HG02870 (cell line): ENCODE results near the gene PTGER4.
"Not testable (repeated sequence)": the region's sequence is repeated elsewhere in the genome, so short reads cannot be mapped to it uniquely, and the experiment has no call there.

ENCODE experiments used
- ATAC-seq: cut with Tn5 transposase; IDR thresholded peaks from one replicate; pipeline ENCODE4 v1.9.1; 2021; ENCODE audit warnings: mild to moderate bottlenecking, moderate library complexity; ENCODE audit not compliant: unreplicated experiment

The PTGER4 gene

DNA sequence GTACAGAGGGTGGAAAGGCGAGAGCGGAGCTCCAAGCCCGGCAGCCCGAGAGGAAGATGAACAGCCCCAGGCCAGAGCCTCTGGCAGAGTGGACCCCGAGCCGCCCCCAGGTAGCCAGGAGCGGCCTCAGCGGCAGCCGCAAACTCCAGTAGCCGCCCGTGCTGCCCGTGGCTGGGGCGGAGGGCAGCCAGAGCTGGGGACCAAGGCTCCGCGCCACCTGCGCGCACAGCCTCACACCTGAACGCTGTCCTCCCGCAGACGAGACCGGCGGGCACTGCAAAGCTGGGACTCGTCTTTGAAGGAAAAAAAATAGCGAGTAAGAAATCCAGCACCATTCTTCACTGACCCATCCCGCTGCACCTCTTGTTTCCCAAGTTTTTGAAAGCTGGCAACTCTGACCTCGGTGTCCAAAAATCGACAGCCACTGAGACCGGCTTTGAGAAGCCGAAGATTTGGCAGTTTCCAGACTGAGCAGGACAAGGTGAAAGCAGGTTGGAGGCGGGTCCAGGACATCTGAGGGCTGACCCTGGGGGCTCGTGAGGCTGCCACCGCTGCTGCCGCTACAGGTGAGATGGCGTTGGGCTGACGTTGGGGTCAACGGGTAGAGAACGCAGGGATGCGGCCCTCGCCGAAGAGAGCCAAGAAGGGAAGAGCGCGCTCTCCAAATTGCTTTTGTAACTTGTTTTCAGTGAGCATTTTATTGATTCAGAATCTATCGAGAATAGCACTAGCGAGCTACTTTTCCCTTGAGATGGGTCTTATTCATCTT is at the start of gene PTGER4:
Gene PTGER4, plus strand, starts transcription at position 3 of the 769 bp plus-strand sequence. CDS start 1,079 bp downstream, outside the sequence.
- ATAC-seq: peak; percentile 34

DNA sequence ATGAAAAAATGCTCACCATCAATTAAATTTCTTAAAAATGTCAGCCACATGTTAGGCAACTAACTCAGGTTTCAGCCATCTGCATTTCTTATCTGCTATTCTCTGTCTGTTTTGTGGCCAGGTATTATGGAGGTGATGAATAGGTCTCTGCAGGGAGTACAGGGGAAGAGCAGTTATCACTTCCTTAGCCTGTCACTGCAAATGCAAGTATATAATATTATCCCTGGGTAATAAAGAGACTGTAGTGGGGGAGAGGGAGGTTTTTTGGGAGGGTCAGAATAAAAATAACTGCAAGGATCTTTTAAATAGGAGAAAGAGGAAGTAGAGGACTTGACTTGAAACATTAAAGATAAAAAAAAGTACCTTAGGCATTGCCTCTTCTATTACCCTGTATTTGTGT is 49.6 kb upstream of the PTGER4 start:
- no peak for ATAC-seq

DNA sequence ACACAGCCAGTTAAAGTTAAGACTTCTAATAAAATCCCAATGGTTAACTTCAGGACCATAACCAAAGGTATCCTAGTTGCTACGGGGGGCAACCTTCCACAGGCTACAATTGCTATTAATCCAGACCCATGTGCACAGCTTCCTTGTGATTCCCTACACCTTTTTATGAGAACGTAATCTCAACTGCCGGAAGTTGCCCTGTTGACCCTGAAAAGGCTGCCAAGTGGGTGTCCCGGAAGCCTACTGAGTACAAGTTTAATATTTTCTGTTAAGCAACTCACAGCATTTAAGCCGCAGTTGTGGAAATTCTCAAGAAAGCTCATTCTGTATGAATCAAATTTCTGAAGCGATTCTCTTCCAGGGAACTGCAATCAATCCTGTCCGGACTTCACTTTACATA is 48.5 kb upstream of the PTGER4 start:
- ATAC-seq: no peak

DNA sequence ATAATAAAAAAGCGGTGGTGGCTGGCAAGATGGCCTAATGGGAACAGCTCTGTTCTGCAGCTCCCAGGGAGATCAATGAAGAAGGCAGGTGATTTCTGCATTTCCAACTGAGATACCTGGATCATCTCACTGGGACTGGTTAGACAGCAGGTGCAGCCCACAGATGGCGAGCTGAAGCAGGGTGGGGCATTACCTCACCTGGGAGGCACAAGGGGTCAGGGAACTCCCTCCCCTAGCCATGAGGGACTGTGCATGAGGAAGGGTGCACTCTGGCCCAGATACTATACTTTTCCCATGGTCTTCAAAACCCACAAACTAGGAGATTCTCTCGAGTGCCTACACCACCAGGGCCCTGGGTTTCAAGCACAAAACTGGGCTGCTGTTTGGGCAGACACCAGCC is 45.6 kb upstream of the PTGER4 start:
- no peak for ATAC-seq

DNA sequence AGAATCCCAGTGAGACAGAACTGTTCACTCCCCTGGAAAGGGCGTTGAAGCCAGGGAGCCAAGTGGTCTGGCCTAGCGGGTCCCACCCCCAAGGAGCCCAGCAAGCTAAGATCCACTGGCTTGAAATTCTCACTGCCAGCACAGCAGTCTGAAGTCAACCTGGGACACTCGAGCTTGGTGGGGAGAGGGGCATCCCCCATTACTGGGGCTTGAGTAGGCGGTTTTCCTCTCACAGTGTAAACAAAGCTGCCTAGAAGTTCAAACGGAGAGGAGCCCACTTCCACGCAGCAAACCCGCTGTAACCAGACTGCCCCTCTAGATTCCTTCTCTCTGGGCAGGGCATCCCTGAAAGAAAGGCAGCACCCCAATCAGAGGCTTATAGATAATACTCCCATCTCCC is 45.1 kb upstream of the PTGER4 start:
- no peak for ATAC-seq

DNA sequence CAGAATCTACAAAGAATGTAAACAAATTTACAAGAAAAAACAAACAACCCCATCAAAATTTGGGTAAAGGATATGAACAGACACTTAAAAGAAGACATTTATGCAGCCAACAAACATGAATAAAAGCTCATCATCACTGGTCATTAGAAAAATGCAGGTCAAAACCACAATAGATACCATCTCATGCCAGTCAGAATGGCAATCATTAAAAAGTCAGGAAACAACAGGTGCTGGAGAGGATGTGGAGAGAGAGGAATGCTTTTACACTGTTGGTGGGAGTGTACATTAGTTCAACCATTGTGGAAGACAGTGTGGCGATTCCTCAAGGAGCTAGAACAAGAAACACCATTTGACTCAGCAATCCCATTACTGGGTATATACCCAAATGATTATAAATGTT is 40.2 kb upstream of the PTGER4 start:
- not testable (repeated sequence) for ATAC-seq

DNA sequence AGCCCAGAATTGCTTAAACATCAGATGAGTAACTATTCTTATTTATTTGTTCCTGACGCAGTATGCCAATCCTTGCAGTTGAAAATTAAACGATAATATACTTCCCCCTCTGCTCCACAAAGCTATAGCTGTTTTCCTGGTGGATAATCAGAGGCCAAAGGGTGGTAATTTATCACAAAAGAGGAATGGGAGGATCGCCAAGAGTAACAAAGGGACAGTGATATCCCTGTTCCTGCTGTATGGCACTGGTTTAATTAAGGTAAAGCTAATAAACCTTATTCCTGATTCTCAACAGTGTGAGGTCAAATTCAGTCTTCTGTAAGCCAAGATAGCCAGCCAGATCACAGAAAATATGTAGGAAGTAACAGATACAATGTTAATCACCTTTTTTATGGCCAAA is 33.4 kb upstream of the PTGER4 start:
- ATAC-seq: no peak

DNA sequence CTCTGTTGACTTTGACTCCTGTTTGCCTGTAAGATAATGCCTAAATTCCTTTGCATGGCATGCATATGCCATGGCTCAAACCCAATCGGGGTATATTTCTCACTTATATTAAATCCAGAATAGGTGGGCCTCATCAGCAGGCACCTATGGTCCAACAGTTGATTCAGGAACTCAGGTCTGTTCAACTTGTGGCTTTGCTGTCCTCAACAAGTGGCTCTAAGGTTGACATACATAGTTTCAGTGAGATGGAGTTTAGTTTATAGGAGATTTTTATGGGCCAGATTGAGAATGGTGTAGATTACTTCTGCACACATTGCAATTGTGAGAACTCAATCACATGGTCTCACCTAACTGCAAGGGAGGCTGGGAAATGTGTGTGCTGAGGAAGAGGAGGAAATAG is 31.6 kb upstream of the PTGER4 start:
- ATAC-seq: no peak

DNA sequence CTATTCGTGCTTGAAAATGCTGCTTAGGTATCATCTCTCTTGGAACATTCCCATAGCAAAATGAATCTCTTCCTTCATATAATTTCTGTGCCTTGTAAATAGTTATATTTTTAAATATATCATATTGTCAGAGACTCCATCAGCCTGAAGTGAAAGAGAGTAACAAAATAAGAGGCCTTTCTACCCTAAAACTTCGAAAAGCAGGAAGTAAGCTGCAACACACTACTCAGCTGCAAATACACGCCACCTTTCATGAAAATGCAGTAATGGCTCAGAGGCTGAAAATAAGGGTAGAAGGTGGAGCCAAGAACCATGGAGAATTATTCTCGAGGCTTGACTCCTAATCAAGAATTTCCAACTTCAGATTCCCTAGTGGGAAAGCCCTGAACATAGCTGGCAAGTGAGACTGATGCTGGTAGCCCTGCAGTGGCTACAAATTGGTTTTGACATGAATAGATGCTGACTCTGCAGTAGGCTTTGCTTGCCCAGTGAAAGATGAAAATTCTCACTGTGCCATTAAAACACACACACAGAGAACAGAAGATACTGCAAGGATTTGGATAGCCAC is 30.2 kb upstream of the PTGER4 start:
- no peak for ATAC-seq

DNA sequence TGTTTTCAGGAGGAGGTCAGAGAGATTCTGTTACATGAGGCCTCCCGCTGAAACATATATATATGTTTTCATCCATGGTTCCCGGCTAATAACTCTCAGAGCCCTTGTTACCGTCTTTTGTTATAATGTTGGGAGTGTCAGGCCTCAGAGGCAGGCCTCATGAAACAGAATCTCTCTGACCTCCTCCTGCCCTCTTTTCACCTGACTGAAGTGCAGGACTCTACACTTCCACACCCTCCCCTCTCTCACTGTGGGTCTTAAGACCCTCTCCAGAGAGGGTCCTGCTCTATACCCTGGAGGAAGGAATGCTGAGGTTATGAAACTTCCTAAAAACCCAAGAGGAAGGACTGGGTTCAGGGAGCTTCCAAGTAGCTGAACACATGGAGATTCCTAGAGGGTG is 28.5 kb upstream of the PTGER4 start:
- ATAC-seq: no peak

DNA sequence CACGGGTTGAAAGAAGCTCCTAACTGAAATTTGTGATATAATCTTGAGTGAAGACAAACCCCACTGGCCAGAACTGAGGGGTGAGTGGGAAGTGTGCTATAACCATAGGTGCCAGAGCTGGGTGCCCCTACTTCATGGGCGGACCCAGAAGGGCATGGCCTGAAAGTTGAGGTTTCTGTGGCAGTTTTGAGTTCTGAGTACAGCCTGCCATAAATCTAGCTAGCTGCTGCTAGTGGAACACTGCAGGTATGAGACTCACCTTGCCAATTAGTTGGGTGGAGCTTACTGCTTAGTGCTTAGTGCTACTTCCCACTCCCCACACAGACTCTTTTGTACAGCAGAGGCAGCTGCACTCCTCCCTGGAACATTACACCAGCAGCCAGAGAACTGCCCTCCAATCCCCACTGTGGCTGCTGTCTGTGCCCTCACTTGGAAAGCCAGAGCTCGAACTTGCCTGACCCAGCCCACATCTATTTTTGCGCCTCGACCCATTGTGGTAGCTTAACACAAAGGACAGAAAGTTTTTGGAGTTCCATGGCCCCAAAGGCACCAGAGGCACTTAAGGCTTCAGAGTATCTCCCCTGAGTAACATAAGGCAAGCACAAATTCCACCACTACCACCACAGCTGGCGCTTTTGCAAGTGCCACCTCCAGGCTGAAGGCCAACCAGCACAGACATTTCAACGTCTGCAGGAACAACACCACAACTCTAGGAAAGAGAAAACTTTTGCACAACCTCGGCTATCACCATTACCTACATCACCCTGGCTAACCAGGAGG is 27.1 kb upstream of the PTGER4 start:
- no peak for ATAC-seq

DNA sequence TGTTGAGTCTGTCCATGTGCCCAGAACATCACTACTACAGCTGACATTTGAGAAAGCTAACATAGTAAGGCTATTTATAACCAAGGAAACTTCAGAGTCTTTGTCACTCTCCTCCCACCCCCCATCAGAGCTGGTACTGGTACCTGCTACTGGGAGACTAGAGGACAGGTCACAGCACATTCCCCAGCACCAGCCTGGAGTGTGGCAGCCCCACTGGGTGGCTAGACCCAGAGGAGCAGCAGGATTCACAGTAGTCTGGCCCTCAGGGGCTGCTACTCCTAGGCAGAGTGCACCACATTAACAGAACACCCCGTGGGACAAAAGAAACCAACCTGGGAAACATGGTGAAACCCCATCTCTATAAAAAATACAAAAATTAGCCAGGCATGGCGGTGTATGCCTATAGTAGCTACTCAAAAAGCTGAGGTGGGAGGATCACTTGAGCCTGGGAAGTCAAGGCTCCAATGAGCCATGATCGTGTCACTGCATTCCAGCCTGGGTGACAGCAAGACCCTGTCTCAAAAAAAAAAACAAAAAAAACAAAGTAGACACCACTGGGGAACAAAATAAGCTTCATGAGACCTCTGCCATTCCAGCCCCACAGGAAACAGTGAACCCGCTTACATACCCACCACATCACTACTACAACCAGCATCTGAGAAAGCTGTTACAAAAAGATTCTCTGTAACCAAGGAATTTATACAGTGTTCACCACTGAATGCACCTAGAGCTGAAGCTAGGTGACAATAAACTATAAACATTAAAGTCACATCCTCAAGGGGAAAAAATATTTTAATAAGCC is 26.3 kb upstream of the PTGER4 start:
- ATAC-seq: no peak

DNA sequence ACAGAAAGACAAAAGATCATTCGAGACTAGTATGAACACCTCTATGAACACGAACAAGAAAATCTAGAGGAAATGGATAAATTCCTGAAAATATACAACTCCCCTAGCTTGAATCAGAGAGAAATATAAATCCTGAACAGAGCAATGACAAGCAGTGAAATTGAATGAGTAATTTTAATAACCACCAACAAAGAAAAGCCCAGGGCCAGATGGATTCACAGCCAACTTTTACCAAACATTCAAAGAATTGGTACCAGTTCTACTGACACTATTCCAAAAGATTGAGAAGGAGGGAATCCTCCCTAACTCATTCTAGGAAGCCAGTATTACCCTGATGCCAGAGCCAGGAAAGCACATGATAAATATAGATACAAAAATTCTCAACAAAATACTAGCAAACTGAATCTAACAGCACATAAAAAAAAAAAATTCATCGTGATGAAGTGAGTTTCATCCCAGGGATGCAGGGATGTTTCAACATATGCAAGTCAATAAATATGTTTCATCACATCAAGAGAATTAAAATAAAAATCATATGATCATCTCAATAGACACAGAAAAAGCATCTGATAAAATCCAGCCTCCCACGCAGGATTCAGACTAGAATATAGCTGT is 25.2 kb upstream of the PTGER4 start:
- no peak for ATAC-seq

DNA sequence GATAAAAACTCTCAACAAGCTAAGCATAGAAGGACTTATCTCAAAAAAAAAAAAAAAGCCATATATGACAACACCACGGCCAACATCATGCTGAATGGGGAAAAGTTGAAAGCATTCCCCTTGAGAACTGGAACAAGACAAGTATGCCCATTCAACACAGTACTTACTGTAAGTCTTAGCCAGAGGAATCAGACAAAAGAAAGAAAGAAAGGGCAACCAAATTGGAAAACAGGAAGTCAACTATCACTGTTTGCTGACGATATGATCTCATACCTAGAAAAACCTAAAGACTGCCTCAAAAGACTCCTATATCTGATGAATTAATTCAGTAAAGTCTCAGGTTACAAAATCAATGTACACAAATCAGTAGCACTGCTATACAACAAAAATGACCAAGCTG is 24.6 kb upstream of the PTGER4 start:
- ATAC-seq: no peak

DNA sequence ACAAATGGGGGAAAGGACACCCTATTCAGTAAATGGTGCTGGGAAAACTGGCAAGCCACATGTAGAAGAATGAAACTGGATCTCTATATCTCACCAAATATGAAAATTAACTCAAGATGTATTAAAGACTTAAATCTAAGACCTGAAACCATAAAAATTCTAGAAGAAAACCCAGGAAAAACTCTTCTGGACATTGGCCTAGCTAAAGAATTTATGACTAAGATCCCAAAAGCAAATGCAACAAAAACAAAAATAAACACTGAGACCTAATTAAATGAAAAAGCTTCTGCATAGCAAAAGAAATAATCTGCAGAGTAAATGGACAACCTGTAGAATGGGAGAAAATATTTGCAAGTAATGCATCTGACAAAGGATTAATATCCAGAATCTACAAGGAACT is 23.6 kb upstream of the PTGER4 start:
- ATAC-seq: not testable (repeated sequence)

DNA sequence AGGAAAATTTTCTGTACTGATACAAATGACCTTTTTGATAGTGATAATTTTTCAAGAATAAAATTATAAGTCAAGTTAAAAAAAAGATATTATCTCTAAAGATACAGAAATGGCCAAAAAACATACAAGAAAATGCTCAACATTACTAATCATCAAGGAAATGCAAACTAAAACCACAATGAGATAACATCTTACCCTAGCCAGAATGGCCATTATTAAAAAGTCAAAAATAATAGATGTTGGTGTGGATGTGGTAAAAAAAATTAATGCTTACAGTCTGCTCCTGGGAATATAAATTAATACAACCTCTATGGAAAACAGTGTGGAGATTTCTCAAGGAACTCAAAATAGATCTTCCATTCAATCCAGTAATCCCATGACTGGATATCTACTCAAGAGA is 22.9 kb upstream of the PTGER4 start:
- ATAC-seq: no peak

DNA sequence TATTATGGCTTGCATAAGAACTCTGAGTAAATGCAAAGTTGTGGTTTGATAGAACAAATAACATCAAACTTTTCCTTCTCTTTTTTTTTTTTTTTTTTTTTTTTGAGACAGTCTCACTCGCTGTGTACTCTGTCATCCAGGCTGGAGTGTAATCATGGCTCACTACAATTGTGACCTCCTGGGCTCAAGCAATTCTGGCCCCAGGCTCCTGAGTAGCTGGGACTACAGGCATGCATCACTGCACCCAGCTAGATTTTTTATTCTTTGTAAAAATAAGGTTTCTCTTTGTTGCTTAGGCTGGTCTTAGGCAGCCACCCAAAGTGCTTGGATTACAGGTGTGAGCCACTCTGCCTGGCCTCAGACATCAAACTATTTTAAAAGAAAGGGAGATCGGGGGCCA is 19.0 kb upstream of the PTGER4 start:
- no peak for ATAC-seq

DNA sequence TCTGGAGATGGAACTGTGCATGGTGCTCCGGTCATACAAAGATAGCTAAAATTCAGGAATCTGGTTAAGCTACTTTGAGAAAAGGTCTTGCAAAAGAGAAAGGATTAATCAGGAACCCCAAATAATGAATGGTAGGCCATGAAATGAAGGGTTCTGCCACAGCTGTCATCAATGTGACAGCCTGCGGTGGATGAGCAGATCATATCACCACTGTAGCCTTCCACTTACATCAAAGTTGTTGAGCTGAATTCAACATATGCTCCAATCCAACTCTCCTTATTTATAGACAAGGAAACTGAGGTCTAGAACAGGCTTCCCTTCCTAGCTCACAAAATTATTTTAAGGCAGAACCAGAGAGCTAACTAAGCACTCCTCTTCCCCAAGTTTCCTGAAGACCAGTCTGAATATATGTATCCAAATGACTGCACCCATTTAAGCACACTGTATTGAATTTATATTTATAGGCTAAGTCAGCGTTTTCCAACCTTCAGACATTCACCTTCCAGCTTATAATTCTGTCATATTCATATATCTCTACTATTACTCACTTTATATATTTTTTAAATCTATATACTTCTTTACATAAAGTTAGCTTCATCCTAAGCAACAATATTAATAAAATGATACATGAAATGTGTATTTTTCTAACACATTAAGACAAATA is 13.9 kb upstream of the PTGER4 start:
- ATAC-seq: no peak

DNA sequence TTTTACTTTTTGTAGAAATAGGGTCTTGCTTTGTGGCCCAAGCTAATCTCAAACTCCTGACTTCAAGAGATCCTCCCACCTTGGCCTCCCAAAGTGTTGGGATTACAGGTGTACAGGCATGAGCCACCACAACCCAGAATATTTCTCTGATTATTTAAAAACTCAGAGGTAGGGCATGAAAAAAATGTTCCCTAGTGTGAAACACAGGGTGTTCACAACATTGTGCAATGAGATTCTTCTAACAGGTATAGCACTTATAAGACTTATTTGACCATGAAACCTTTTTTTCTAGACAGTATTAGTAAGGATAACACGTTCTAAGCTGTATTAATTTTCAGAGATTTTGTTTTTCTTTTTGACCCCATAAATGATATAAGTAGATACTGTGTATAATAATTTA is 13.1 kb upstream of the PTGER4 start:
- ATAC-seq: no peak

DNA sequence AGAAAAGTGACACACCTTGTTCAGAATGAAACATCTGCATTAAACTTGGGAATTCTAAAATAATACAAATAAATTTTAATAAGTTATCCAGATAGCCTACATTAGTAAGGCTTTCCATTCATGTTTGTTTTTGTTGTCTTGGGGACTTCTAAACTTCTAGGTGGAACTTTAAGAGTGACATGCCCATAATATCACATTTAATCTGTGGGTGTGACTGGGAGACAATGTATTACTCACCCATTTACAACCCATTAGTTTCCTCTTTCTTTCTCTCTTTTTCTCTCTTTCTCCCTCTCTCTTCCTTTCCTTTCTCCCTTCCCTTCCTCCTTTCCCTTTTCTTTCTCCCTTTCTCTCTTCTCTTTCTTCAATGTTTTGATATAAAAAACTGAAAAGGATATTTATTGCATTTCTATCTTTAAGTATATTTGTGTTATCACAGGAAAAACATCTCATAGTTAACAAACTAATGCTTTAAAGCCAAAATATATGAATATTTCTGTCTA is 12.5 kb upstream of the PTGER4 start:
- ATAC-seq: no peak
